Measurements from ENCODE around the gene DCLK3. TPM values are rescaled to one million over a fixed set of nuclear protein-coding genes. Genes with fewer than 3 reads are reported as not detected.
A peak's percentile ranks its signal among the peaks of the same experiment; 100 is the strongest.

Gene DCLK3
- total RNA-seq, 3 donors from 2014 or later (not counting 1 experiment from before 2014, with no cell fraction given): not detected

DNA sequence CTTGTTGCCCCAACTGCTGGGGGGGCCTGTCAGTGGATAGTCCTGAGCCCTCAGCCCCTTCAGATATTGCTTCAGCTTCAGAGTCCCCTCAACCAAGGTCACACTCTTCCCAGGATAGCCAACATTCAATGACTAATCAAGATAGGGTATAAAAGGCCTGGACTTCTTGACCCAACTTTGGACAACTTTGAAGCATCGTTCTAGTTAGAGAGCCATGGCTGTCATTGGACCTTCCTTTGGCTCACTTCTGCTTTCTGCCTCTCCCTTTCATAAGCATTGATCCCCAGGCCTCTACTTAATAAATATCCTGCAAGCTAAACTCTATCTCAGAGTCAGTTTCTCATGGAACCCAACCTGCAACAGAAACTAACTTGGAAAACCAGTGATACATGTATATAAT is 31.3 kb upstream of the DCLK3 start:
- TF ChIP-seq, protein P1, sequence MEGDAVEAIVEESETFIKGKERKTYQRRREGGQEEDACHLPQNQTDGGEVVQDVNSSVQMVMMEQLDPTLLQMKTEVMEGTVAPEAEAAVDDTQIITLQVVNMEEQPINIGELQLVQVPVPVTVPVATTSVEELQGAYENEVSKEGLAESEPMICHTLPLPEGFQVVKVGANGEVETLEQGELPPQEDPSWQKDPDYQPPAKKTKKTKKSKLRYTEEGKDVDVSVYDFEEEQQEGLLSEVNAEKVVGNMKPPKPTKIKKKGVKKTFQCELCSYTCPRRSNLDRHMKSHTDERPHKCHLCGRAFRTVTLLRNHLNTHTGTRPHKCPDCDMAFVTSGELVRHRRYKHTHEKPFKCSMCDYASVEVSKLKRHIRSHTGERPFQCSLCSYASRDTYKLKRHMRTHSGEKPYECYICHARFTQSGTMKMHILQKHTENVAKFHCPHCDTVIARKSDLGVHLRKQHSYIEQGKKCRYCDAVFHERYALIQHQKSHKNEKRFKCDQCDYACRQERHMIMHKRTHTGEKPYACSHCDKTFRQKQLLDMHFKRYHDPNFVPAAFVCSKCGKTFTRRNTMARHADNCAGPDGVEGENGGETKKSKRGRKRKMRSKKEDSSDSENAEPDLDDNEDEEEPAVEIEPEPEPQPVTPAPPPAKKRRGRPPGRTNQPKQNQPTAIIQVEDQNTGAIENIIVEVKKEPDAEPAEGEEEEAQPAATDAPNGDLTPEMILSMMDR (IDR thresholded peaks at IDR 0.05): no peak
- Histone ChIP-seq H3K9me3 (ENCODE audit: control insufficient read depth, insufficient read depth, low read length) (no peaks in the 10 kb centered on the region), H3K27me3 (ENCODE audit: control insufficient read depth, insufficient read depth, low read length) (no peaks in the 10 kb centered on the region), H3K27ac (ENCODE audit: low read length) (no peak overlapping the region), H3K4me1 (ENCODE audit: control insufficient read depth, insufficient read depth, low read length) (no peaks in the 10 kb centered on the region), H3K4me3 (ENCODE audit: low read length) (no peak overlapping the region), H3K36me3 (ENCODE audit: control insufficient read depth, insufficient read depth, low read length) (no peaks in the 10 kb centered on the region)
- DNase-seq (no peak), ATAC-seq (no peak)
- H3K27ac Mint-ChIP-seq: no peak overlapping the region
- H3K36me3 Mint-ChIP-seq: peaks cover 5% of the 10 kb centered on the region
- no peaks in the 10 kb centered on the region for H3K9me3 Mint-ChIP-seq
- H3K4me1 Mint-ChIP-seq: no peaks in the 10 kb centered on the region
- intact Hi-C loops (cut with micrococcal nuclease): no loop called here
- no peak overlapping the region for H3K4me3 Mint-ChIP-seq
- WGBS (ENCODE audit: insufficient coverage): 91% methylated on average over 1 of the region's 1 CpG
- peaks cover 14 to 28% of the 10 kb centered on the region in 2 donors for H3K27me3 Mint-ChIP-seq (ENCODE audit: low read depth in 2 of 2)

DNA sequence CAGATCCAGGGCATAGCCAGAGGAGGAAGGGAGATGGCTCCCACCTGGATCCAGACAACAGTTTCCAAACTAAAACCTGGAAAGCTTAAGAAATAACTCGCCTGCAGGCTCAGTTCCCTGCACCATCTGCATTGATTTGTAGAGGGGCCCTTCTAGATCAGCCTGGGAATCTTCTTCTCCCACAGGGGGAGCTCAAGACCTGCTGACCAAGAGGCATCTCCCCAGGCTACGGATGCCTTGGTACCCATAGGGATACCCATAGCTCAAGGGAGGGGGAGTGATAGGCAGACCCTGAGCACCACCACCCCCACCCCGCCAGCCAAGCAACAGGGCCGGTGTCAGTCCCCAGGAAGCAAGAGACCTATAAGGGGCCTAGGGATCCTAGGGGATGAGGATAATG is 28.0 kb upstream of the DCLK3 start:
- no peak overlapping the region for H3K27ac Mint-ChIP-seq
- Histone ChIP-seq H3K27me3 (ENCODE audit: control insufficient read depth, insufficient read depth, low read length) (no peaks in the 10 kb centered on the region), H3K27ac (ENCODE audit: low read length) (no peak overlapping the region), H3K36me3 (ENCODE audit: control insufficient read depth, insufficient read depth, low read length) (no peaks in the 10 kb centered on the region), H3K4me1 (ENCODE audit: control insufficient read depth, insufficient read depth, low read length) (no peaks in the 10 kb centered on the region), H3K4me3 (ENCODE audit: low read length) (no peak overlapping the region), H3K9me3 (ENCODE audit: control insufficient read depth, insufficient read depth, low read length) (no peaks in the 10 kb centered on the region)
- no peaks in the 10 kb centered on the region for H3K9me3 Mint-ChIP-seq
- 38% methylated on average over 2 of the region's 4 CpGs for WGBS (ENCODE audit: insufficient coverage)
- DNase-seq (peak in 1 of 2 donors; percentile 44), ATAC-seq (peak in 2 of 3 donors; percentile 36 to 49)
- TF ChIP-seq, protein P1 (IDR thresholded peaks at IDR 0.05): no peak
- intact Hi-C loops (cut with micrococcal nuclease): loop anchor here (2.0 kb wide), 1 partner anchor 166 kb away; no protein-coding TSS in a partner anchor
- no peaks in the 10 kb centered on the region for H3K4me1 Mint-ChIP-seq
- no peaks in the 10 kb centered on the region for H3K36me3 Mint-ChIP-seq
- H3K27me3 Mint-ChIP-seq (ENCODE audit: low read depth in 2 of 2): peaks cover 14 to 27% of the 10 kb centered on the region in 2 donors
- no peak overlapping the region for H3K4me3 Mint-ChIP-seq

DNA sequence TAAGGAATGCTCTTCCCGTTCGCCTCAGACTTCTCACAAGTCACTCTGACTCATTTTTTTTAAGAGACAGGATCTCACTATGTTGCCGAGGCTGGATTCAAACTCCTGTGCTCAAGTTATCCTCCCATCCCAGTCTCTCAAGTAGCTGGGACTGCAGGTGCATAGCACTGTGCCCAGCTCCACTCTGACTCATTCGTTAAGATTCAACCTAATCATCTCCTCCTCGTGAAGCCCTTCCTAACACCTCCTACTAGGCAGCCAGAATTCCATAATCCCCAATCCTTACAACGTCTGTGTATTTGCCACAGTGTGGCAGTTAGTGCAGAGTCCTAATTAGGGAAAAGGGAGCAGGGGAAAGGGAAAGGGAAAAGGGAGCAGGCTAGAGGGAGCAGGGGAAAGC is 26.4 kb upstream of the DCLK3 start:
- H3K36me3 ChIP-seq (ENCODE audit: control insufficient read depth, insufficient read depth, low read length): no peaks in the 10 kb centered on the region
- TF ChIP-seq, protein P1 (IDR thresholded peaks at IDR 0.05): no peak
- Mint-ChIP-seq H3K4me3 (no peak overlapping the region), H3K27me3 (ENCODE audit: low read depth in 2 of 2) (peaks cover 14 to 27% of the 10 kb centered on the region in 2 donors), H3K4me1 (no peaks in the 10 kb centered on the region), H3K36me3 (no peaks in the 10 kb centered on the region), H3K27ac (no peak overlapping the region), H3K9me3 (no peaks in the 10 kb centered on the region)
- no peaks in the 10 kb centered on the region for H3K9me3 ChIP-seq (ENCODE audit: control insufficient read depth, insufficient read depth, low read length)
- no peaks in the 10 kb centered on the region for H3K4me1 ChIP-seq (ENCODE audit: control insufficient read depth, insufficient read depth, low read length)
- no peaks in the 10 kb centered on the region for H3K27me3 ChIP-seq (ENCODE audit: control insufficient read depth, insufficient read depth, low read length)
- ATAC-seq (no peak), DNase-seq (no peak)
- no peak overlapping the region for H3K27ac ChIP-seq (ENCODE audit: low read length)
- H3K4me3 ChIP-seq (ENCODE audit: low read length): no peak overlapping the region
- 83% methylated on average over 4 of the region's 6 CpGs for WGBS (ENCODE audit: insufficient coverage)
- intact Hi-C loops (cut with micrococcal nuclease): no loop called here
